Vagina (tissue), 2 donors: ENCODE results near the gene HASPIN. TPM values are rescaled to one million over a fixed set of nuclear protein-coding genes. Genes with fewer than 3 reads are reported as not detected.

Experiments
- DNase-seq, 2 donors: peaks; one replicate each; pipeline ENCODE4 v3.0.0-alpha.2; 2017; ENCODE audit errors: extremely low spot score in 2 of 2
- H3K27ac ChIP-seq: fragments of 200-600 bp; sonication (generic); one replicate; pipeline ENCODE4 v1.5.1; 2019
- H3K27me3 ChIP-seq: fragments of 200-600 bp; sonication (generic); one replicate; pipeline ENCODE4 v1.5.1; 2019
- H3K36me3 ChIP-seq, 2 donors: fragments of 200-600 bp; sonication (generic); one replicate each; pipeline ENCODE4 v1.5.1; 2017 to 2019
- H3K4me1 ChIP-seq: fragments of 200-600 bp; sonication (generic); one replicate; pipeline ENCODE4 v1.5.1; 2019
- H3K4me3 ChIP-seq, 2 donors: fragments of 200-600 bp; sonication (generic); 1 replicate in 1 of 2; 2 replicates in 1 of 2; pipeline ENCODE4 v1.5.1; 2016 to 2019
- H3K9me3 ChIP-seq: fragments of 200-600 bp; sonication (generic); one replicate; pipeline ENCODE4 v1.5.1; 2019
- POLR2A ChIP-seq, 2 donors: fragments of 450-650 bp; IDR thresholded peaks; one replicate each; pipeline ENCODE4 v1.6.1; 2017; ENCODE audit warnings: antibody characterized with exemption in 2 of 2, mild to moderate bottlenecking in 2 of 2, moderate library complexity in 2 of 2
- POLR2AphosphoS5 ChIP-seq, 2 donors: sonication (generic); formaldehyde crosslinking; IDR thresholded peaks; one replicate each; pipeline ENCODE4 v1.9.0; 2017; ENCODE audit warnings: antibody characterized with exemption in 2 of 2, mild to moderate bottlenecking in 2 of 2, low read depth in 1 of 2; ENCODE audit not compliant: insufficient read depth in 1 of 2
- intact Hi-C: fragments of 100-400 bp; cut with DNase I; formaldehyde crosslinking; loops from one replicate; pipeline ENCODE4 v1.15.1; 2023
- total RNA-seq: library from RNA; depleted of rRNA; stranded (reverse); fragments of >200 nt; gene quantifications from one replicate; pipeline ENCODE4 v1.2.3, GENCODE V29; 2016
- TF ChIP-seq, protein P1 (sequence below), 3 experiments: fragments of 450-650 bp in 2 of 3; fragments of 200-600 bp in 1 of 3; sonication (generic) in 1 of 3; IDR thresholded peaks; one replicate each; pipeline ENCODE4 v1.5.1; 2017 to 2019; ENCODE audit warnings: antibody characterized with exemption in 3 of 3, mild to moderate bottlenecking in 2 of 3, moderate library complexity in 2 of 3

The HASPIN gene
- total RNA-seq, 1 donor from 2014 or later: 0.74 TPM

DNA sequence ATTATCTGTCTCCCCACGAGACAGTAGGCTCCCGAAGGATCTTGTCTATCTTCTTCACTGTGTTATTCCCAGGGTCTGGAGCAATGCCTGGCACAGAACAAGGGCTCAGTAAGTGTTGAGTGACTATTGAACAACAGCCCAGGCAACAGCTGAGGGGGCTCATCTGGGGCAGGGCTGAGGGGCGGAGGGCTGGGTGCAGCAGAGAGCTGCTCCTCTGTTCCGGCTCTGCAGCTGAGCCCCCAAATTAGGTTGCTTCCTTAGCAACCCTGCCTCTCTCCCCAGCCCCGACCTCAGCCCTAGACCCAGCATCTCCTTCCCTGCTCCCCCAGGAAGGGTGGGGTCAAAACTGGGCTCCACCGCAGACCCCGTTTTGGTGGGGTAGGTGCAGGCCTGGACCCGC, 45.1 kb downstream of the HASPIN start:
- no peaks in the 10 kb centered on the region for H3K4me1 ChIP-seq
- no peak overlapping the region for H3K27ac ChIP-seq
- H3K9me3 ChIP-seq: no peaks in the 10 kb centered on the region
- DNase-seq: no peak
- no peaks in the 10 kb centered on the region for H3K36me3 ChIP-seq
- no peak overlapping the region for H3K4me3 ChIP-seq
- H3K27me3 ChIP-seq: no peaks in the 10 kb centered on the region
- TF ChIP-seq POLR2A (IDR thresholded peaks at IDR 0.05): no peak
- TF ChIP-seq, protein P1, sequence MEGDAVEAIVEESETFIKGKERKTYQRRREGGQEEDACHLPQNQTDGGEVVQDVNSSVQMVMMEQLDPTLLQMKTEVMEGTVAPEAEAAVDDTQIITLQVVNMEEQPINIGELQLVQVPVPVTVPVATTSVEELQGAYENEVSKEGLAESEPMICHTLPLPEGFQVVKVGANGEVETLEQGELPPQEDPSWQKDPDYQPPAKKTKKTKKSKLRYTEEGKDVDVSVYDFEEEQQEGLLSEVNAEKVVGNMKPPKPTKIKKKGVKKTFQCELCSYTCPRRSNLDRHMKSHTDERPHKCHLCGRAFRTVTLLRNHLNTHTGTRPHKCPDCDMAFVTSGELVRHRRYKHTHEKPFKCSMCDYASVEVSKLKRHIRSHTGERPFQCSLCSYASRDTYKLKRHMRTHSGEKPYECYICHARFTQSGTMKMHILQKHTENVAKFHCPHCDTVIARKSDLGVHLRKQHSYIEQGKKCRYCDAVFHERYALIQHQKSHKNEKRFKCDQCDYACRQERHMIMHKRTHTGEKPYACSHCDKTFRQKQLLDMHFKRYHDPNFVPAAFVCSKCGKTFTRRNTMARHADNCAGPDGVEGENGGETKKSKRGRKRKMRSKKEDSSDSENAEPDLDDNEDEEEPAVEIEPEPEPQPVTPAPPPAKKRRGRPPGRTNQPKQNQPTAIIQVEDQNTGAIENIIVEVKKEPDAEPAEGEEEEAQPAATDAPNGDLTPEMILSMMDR (IDR thresholded peaks at IDR 0.05): no peak
- no peak for TF ChIP-seq POLR2AphosphoS5 (IDR thresholded peaks at IDR 0.05; ENCODE audit: insufficient read depth in 1 of 2, low read depth in 1 of 2)
- intact Hi-C loops: no loop called here

DNA sequence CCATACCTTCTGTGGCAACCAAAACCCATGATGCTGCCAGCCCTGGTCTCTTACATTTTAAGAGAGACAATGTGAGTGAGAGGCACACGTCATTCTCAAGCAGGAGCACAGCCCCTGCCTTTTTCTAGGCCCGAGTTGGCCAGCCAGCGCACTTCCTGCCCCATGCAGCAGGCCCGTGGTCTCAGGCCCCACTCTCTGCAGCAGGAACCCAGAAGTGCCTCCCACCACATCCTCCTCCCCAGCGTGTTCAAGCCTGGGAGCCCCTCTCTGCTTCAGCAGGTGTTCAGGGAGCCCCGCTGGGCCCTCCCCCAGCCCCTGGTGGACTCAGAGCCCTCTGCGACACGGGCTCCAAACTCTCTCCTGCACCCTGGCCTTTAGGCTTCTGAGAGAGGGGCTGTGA, 46.8 kb downstream of the HASPIN start:
- H3K27ac ChIP-seq: no peak overlapping the region
- no peaks in the 10 kb centered on the region for H3K27me3 ChIP-seq
- no peaks in the 10 kb centered on the region for H3K9me3 ChIP-seq
- no peaks in the 10 kb centered on the region for H3K36me3 ChIP-seq
- no peaks in the 10 kb centered on the region for H3K4me1 ChIP-seq
- no peak for DNase-seq
- intact Hi-C loops: no loop called here
- TF ChIP-seq, protein P1 (IDR thresholded peaks at IDR 0.05): no peak
- TF ChIP-seq POLR2AphosphoS5 (IDR thresholded peaks at IDR 0.05; ENCODE audit: insufficient read depth in 1 of 2, low read depth in 1 of 2): no peak
- TF ChIP-seq POLR2A (IDR thresholded peaks at IDR 0.05): no peak
- no peak overlapping the region for H3K4me3 ChIP-seq

DNA sequence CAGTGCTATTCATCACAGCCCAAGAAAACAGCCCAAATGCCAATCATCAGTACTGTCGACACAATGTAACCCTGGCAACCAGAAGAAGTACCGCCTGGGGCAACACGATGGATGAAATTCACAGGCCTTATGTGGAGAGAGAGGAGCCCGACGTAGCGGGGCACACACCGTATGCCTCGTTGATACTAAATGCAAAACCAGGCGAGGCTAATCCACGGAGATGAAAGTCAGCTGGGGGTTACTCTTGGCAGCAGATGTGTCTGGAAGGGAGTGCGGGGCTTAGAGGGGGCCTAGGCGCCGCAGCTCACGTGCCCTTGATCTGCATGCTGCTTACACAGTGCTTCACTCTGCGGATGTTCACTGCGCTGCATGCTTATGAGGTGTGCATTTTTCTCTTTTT, 47.4 kb downstream of the HASPIN start:
- no peak overlapping the region for H3K27ac ChIP-seq
- DNase-seq: no peak
- H3K4me1 ChIP-seq: no peaks in the 10 kb centered on the region
- H3K9me3 ChIP-seq: no peaks in the 10 kb centered on the region
- no peak overlapping the region for H3K4me3 ChIP-seq
- TF ChIP-seq, protein P1 (IDR thresholded peaks at IDR 0.05): no peak
- TF ChIP-seq POLR2A (IDR thresholded peaks at IDR 0.05): no peak
- no peak for TF ChIP-seq POLR2AphosphoS5 (IDR thresholded peaks at IDR 0.05; ENCODE audit: insufficient read depth in 1 of 2, low read depth in 1 of 2)
- intact Hi-C loops: no loop called here
- H3K27me3 ChIP-seq: no peaks in the 10 kb centered on the region
- H3K36me3 ChIP-seq: no peaks in the 10 kb centered on the region

DNA sequence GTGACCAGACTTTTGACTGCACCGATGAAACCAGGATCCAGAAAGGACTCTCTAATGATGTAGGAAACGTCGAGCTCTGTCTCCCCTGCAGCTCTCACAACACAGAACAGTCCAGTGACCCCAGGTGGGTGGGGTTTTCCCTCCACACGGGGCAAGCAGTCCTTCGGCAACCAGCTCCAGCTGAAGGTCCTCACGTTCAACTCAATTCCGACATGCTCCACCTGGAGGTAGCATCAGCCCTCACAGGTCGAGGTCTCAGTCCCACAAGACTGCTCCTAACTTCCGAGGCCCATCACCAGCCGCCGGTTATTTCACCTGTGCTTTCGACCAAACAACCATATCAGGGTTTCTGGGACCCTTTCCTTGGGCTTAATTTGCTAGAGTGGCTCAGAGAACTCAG, 49.1 kb downstream of the HASPIN start:
- no peaks in the 10 kb centered on the region for H3K4me1 ChIP-seq
- no peak overlapping the region for H3K27ac ChIP-seq
- H3K9me3 ChIP-seq: no peaks in the 10 kb centered on the region
- TF ChIP-seq POLR2A (IDR thresholded peaks at IDR 0.05): no peak
- no peak for TF ChIP-seq POLR2AphosphoS5 (IDR thresholded peaks at IDR 0.05; ENCODE audit: insufficient read depth in 1 of 2, low read depth in 1 of 2)
- TF ChIP-seq, protein P1 (IDR thresholded peaks at IDR 0.05): no peak
- DNase-seq: no peak
- no peaks in the 10 kb centered on the region for H3K27me3 ChIP-seq
- intact Hi-C loops: no loop called here
- no peak overlapping the region for H3K4me3 ChIP-seq
- H3K36me3 ChIP-seq: no peaks in the 10 kb centered on the region

DNA sequence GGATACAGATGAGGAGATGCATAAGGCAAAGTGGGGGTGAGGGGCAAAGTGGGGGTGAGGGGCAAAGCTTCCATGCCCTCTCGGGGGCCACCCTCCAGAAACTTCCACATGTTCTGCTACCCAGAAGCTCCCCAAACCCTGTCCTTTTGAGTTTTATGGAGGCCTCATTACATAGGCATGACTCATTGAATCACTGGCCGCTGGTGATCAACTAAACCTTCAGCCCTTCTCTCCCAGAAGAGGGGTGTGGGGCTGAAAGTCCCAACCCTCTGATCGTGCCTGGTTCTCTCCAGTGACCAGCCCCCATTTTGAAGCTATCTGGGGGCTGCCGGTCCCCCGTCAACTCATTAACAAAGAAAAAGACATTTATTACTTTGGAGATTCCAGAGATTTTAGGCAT, 49.8 kb downstream of the HASPIN start:
- no peak for DNase-seq
- no peak overlapping the region for H3K27ac ChIP-seq
- no peaks in the 10 kb centered on the region for H3K36me3 ChIP-seq
- H3K27me3 ChIP-seq: no peaks in the 10 kb centered on the region
- no peaks in the 10 kb centered on the region for H3K4me1 ChIP-seq
- no peak overlapping the region for H3K4me3 ChIP-seq
- H3K9me3 ChIP-seq: no peaks in the 10 kb centered on the region
- intact Hi-C loops: no loop called here
- no peak for TF ChIP-seq POLR2A (IDR thresholded peaks at IDR 0.05)
- TF ChIP-seq POLR2AphosphoS5 (IDR thresholded peaks at IDR 0.05; ENCODE audit: insufficient read depth in 1 of 2, low read depth in 1 of 2): no peak
- TF ChIP-seq, protein P1 (IDR thresholded peaks at IDR 0.05): no peak
